SIG-M5 (cell line): ENCODE data around the gene CAPN12.

ENCODE experiments used
- DNase-seq: peaks from one replicate; lab custom pipeline; 2025; lab: John Stamatoyannopoulos, UW

CAPN12 gene

GRCh38 chr19:38695832-38696728 lies 48.2 kb downstream of the CAPN12 start:
- no peak for DNase-seq

- no peak for DNase-seq
Measured at GRCh38 chr19:38695317-38695683, 49.0 kb downstream of the CAPN12 start.

GRCh38 chr19:38693380-38694223 lies 50.7 kb downstream of the CAPN12 start:
- no peak for DNase-seq

GRCh38 chr19:38692458-38693379 lies 51.6 kb downstream of the CAPN12 start:
- DNase-seq, result no peak

- no peak for DNase-seq
Measured at GRCh38 chr19:38691938-38692457, 52.3 kb downstream of the CAPN12 start.

GRCh38 chr19:38690832-38691231 lies 53.4 kb downstream of the CAPN12 start:
- no peak for DNase-seq

GRCh38 chr19:38690146-38690545 lies 54.1 kb downstream of the CAPN12 start:
- DNase-seq, result no peak

- DNase-seq, result no peak
Measured at GRCh38 chr19:38687837-38688378, 56.4 kb downstream of the CAPN12 start.

- DNase-seq, result no peak
Measured at GRCh38 chr19:38686530-38686888, 57.8 kb downstream of the CAPN12 start.

GRCh38 chr19:38685666-38686529 lies 58.4 kb downstream of the CAPN12 start:
- no peak for DNase-seq

- DNase-seq, result no peak
Measured at GRCh38 chr19:38684862-38685665, 59.2 kb downstream of the CAPN12 start.

- peak; percentile 71 for DNase-seq
Measured at GRCh38 chr19:38684078-38684861, 60.0 kb downstream of the CAPN12 start.

GRCh38 chr19:38683393-38684077 lies 60.7 kb downstream of the CAPN12 start:
- peak; percentile 29 for DNase-seq

- no peak for DNase-seq
Measured at GRCh38 chr19:38682872-38683392, 61.3 kb downstream of the CAPN12 start.

GRCh38 chr19:38682195-38682867 lies 61.9 kb downstream of the CAPN12 start:
- DNase-seq, result no peak
